GM18520 (cell line): ENCODE data around the gene SUN5.
"Not testable (repeated sequence)": the region's sequence is repeated elsewhere in the genome, so short reads cannot be mapped to it uniquely, and the experiment has no call there.

Experiments used
- ATAC-seq: cut with Tn5 transposase; IDR thresholded peaks from one replicate; pipeline ENCODE4 v1.9.1; 2021; ENCODE audit not compliant: unreplicated experiment

SUN5 gene

DNA sequence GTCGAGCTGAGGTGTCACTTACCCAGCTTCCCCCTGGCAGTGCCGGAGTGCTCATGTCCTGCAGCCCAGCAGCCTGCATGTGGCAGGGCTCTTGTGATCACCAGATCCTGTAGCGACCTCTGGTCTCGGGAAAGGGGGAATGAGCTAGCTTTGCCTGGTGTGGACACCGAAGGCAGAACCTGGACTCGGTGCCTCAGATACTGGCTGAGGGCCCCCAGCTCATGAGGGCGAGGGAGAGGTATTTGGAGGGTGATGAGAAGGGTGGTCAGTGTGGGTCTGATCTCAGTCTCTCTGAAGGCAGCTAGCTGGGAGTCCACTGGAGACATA, 26.3 kb downstream of the SUN5 start:
- ATAC-seq: no peak

DNA sequence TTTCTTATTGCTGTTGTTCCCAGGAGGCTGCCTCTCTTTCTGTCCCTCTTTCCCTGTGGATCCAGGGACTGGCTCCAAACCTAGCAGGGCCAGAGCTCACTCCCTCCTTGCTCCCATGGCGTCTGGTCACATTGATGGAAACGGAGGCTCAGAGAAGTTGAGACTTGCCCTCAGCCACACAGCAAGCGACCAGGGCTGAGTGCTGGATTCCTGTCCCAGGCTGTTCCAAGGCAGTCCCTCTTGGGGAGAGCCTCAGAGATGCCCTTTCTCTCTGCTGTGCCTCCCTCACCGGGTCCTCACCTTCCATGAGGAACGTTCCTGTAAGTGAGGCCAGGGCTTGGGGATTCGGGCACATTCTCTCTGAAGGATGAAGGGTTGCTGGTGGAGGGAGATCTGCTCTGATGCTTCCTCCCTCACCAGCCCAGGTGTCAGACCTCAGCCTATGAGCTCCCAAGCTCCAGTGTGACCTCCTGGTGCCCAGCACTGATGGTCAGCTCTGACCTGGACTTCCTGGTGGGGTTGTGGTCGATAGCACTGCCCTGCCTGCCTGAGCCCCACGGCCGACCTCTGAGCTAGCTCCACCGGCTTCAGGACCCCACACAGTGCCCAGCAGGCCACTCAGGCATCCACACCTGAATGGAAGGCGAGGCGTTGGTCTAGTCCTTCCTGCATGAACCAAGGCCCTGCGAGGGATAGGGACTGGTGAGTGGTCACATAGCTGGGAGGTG, 26.8 kb downstream of the SUN5 start:
- no peak for ATAC-seq

DNA sequence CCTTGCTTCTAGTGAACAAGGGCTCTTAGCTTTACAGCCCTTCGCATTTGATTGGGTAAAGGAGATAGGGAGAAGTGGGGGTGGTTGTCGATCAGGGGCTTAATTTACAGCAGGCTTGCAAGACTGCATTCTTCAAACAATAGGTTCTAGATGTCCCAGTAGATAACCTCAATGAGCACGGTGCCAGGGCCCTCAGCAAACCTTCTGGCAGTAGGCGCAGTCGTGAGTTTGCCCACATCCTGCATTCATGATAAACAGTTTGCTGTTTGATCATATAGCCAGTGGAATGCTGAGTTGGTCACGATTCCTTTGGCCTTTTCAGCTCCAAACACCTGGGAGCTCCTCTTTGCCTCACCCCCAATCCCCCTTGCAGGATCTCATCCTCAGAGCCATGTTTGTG, 27.5 kb downstream of the SUN5 start:
- ATAC-seq: no peak

DNA sequence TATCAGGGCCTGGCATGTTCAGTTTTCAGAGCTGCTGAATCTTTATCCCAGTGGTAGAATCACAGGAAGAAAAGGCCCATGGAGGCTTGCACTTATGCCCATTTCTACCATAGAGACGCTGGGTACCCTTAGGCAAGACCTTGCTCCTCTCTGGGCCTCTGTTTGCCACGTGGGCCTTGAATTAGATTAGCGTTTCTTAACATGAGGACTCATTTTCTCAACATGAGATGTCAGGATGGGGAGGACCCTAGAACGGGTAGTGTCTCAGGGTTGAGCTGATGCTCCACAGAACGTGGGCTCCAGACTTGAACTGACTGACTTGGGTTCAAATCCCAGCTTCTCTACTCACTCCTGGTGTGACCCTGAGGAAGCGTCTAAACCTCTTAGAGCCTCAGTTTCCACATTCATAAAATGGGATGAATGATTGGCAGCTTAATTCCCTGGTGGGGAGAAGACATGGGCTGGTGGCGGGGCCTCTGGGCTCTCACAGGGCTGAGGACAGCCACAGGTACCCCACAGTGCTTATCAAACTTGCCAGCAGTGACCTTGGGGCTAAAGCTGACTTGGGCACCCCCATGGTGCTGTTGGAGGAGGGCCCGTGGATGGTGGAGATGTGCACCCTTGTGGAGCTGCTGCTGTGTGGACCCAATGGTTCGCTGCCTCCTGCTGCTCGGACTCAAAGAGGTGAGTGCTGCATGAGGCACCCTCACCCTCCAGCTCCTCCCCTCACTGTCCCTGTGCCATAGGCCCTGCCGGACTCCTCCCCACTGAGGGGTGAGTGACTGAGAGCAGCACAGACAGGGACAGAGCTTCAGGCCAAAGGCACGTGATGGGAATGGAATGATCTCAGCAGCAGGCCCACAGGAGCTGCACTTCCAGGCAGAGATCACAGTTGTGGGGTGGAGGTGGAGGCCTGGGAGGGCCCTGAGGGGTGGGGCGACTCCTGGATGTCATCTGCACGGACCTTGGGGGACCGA, 28.2 kb downstream of the SUN5 start:
- no peak for ATAC-seq

DNA sequence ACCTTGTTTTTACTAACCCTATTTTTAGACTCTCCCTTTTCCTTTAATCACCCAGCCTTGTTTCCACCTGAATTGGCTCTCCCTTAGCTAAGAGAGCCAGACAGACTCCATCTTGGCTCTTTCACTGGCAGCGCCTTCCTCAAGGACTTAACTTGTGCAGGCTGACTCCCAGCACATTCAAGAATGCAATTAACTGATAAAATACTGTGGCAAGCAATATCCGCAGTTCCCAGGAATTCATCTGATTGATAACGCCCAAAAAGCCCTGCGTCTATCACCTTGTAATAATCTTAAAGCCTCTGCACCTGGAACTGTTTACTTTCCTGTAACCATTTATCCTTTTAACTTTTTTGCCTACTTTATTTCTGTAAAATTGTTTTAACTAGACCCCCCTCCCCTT, 29.1 kb downstream of the SUN5 start:
- ATAC-seq: not testable (repeated sequence)

DNA sequence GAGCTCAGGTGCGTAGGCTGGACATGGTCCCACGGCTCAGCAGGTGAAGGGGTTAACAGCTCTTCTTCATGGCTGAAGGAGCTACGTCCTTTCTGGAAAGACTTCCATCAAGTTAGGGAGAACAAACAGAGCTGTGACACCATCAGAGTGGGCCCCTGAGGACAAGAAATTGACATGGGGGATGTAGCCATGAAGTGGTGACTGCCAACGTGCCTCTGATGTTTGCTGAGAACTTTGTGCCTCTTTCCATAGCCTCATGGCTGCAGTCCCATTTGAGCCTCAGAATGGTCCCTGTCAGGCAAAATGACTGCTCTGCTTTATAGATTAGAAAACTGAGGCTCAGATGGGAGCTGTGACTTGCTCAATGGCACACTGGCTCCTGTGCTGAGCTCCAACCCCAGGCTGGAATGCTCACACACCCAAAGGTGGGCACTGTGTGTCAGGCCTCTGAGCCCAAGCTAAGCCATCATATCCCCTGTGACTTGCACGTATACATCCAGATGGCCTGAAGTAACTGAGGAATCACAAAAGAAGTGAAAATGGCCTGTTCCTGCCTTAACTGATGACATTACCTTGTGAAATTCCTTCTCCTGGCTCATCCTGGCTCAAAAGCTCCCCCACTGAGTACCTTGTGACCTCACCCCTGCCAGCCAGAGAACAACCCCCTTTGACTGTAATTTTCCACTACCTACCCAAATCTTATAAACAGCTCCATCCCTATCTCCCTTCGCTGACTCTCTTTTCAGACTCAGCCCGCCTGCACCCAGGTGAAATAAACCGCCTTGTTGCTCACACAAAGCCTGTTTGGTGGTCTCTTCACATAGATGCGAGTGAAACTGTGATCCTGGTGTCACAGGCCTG, 29.8 kb downstream of the SUN5 start:
- not testable (repeated sequence) for ATAC-seq

DNA sequence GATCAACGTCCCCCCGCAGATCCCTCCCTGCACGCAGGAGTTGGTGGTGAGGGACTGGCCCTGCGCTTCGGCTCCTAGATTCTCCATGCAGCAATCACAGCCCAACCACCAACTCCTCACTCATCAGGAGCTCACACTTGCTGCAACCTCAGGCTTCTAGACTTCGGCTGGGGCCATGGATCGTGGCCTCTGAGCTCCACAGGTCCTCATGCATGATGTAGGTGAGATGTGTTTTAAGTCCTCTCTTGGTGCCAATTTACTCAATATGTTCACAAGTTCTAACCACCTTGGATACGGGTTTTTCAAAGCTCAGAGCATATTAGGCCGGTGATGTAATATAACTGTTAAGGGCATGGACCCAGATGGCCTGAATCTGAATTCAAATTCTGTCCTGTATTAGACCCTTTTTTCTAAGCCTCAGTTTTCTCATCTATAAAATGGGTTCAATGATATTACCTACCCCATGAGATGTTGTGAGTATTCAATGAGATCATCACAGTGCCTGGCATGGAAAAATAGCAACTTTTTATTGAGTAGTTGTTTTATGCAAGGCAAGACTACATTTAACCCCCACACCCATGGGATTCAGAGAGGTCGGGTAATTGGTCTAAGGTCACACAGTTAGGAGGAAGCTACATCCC, 31.0 kb downstream of the SUN5 start:
- ATAC-seq: no peak

DNA sequence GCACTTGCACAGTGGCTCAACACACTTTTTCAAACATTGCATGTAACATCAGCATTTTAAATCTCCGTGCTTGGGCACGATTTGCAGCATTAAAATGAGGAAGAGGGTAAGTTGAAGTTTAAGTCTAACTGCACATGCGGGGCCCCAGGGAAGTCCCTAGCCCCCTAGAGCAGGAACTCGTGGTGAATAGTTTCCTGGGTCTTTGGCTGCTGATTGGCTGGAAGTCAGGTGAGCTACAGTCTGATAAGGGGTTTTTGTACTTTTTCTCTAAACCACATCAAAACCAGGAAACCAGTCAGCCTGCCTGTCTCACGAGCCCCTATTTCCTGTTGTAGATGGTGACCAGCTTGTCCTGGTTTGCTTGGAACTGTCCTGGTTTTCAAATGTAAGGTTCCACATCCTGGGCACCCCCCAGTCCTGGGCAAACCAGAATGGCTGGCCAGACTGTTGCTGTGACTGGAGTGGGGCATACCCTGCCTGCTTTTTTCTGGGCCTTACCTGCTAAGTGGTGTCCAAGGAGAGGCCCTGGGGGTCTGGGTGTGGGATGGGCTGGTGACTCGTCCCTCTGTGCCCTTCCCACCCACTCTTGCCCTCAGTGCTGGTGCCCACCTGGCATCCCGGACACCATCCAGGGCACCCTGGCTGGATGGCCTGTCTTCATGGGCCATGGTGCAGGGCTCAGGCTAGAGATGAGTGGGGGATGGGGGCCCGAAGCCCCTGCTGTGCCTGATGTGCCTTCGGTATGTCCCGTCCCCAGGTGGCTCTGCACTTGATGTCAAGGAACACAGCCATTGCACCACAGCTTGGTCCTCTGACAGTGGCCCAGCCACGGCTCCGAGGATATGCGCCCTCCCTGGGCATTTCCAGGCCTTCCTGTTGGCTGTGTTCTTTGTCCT, 31.8 kb downstream of the SUN5 start:
- no peak for ATAC-seq

DNA sequence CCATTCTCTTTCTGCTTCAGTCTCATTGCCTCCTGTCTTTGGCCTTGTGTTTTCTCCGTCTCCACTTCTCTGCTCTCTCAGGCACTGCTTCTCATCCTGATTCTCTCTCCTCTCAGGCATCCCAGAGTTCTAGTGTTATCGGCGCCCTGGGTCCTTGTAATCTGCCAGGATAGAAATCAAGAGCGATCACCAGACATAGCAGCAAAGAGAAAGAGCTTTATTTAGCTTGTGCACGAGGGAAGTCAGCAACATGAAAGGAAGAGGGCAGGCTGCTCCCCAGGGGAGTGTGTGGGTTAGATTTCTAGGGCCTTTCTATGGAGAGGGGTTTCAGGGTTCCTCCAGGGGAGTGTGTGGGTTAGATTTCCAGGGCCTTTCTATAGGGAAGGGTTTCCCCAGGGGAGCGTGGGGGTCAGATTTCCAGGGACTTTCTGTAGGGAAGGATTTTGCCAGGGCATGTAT, 32.5 kb downstream of the SUN5 start:
- no peak for ATAC-seq

DNA sequence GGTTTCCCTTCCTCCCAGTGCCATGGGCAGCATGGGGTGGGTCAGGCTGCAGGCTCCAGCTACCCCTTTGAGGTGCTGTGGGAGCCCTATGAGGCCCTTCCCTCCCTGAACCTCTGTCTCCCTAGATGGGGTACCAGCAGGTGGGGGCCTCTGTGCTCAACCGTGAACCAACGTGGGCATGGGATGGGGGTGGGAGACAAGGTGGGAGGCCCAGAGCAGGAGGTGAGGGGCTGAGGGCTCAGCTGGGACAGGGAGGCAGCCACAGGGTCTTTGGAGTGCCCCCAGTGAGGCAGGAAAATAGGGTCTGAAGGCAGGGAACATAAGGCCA, 33.3 kb downstream of the SUN5 start:
- no peak for ATAC-seq

DNA sequence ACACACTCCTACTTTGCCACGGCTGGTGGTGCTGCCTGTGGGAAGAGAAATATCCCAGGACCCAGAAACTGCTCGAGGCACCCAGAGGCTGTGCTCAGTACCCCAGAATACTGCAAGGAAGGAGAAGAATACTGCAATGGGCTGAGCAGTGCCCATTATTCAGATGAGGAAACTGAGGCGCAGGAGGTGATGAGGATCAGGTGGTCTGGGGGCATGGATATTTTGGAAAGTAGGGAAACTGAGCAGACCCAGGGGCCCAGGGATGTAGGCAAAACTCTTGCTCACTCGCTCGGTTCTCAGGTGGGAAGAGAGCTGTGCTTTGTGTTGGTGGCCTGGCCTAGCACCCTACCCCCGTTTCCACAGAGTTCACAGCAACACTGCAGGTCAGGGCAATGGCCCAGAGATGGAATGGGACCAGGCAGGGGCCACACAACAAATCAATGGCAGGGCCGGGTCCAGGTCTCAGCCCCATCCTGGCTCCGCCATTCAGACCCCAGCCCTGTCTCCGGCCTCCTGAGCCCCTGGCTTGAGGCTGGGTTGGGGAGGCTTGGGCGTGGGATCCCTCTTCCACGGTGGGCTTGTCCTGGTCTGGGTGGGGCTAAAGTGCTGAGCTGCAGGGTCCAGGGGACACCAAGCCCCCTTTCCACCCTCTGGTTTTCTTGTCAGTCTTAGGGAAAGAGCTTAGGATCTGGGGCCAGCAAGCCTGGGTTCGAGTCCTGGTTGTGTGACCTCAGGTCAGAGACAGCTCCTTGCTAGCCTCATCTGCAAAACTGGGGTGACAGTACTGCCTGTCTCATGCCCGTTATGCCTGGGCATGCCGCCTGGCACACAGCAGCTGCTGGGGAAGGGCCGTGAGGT, 33.9 kb downstream of the SUN5 start:
- ATAC-seq: no peak

DNA sequence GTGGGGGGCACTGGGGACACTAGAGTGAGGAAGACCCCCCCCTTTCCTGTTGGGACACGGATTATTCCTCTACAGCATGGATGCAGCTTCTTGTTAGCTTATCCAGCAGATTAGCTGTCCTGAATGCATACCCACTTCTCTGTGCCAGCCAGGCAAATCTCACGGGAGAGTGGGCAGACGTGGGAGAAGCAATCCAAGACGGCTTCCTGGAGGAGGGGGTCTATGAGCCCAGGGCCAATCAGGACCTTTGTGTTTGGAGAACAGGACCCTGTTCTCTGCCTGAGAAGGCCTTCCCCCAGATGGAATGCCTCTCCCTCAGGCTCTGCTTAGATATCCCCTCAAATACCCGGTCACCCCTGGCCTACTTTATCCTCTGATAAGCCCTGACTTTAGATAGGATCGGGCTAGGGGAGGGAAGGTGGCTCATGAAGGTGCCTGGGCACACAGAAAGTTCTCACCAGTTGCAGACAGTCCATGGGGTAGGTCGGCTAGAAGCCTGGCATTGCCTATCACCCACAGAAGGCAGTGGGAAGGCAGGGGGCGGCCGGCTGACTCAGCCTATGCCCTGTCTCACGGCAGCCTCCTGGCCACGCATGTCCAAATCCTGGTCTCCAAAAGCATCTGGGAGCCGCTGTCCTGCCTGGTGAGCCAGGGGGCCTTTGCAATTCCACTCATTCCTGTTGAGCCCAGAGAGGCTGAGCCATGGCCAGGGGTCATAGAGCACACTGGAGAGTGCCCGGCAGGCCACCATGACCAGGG, 34.7 kb downstream of the SUN5 start:
- ATAC-seq: no peak

DNA sequence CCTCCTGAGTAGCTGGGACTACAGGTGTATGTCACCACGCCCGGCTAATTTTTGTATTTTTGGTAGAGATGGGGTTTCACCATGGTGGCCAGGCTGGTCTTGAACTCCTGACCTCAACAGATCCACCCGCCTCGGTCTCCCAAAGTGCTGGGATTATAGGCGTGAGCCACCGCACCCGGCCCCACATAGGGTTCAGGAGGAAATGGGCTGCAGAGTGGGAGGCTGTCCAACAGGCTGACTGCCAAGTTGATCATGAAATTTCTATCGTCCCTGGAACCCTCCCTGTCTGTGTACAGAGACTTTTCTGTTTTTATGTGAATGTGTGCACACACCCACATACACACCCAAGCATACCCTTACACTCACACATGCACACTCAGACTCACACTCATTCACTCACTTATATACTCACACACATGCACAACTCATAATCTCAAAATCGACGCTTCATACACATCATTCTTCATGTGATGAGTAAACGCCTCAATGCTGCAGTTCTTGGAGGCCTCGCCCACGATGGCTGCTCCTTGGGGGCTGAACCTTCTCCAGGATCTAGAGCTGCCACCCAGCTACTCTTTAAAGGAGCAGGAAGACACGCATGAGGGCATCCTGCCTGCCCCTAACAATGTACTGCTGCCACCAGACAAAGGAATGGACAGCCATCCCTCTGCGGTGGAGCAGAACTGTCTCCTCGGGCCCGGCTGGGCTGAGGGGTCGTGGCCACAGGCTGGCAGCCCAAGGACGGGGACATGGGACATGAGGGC, 35.6 kb downstream of the SUN5 start:
- ATAC-seq: no peak

DNA sequence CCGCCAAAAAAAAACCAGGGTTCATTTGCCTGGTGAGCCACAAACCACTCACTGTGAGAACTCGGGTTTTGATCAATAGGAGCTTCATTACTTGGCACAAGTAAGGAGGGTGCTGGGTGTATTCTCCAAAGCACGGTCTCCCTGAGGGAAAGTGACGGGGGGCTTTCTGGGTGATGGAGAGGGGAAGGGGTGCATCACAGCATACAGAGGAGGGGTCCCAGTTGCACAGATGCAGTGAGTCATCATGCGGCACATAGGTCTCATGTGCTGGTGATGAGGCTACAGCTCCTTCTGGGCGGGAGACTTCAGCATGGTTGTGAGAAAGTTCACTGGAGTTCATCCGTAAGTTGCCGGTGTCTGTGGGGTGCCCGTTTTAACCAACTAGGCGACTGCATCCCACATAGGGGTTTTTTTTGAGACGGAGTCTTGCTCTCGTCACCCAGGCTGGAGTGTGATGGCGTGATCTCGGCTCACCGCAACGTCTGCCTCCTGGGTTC, 36.2 kb downstream of the SUN5 start:
- ATAC-seq: no peak

DNA sequence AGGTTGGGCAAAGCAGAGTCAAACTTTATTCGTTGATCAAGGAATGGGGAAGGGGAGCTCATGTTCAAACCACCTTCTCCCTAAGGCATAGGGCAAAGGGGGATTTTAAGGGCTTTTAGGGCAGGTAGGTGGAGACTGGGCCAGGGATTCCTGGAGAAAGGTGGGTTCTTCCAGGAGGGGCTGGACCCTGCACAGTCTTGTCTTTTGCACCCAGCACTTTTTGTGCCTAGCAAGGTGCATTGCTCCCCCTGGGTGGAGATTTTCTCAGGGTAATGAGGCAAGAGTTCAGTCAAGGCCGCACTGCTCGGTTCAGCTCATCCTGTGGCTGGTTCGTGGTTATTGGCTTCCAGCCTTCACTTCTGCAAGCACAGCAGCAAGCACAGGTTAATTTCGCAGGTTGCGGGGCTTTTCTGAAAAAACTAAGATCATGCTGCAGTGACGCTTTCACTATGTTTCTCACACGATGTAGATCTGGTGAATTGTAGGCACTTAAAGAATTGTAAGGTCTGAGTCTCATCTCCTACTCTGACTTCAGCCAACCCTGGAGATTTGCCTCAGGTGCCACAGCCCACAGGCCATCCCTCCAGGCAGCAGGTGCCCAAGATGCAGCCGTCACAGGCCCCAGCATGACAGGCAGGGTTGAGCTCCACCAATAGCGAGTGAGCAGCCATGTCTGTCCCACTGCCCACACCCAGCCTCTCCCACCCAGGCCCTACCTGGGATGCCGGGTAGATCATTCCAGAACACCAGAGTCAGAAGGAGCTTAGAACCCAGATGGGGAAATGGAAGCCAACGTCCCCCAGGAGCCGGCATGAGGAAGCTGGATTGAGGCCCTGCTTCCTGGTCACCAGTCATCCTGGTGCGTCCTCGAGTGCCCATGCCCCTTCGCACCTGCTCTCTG, 37.1 kb downstream of the SUN5 start:
- ATAC-seq: no peak

DNA sequence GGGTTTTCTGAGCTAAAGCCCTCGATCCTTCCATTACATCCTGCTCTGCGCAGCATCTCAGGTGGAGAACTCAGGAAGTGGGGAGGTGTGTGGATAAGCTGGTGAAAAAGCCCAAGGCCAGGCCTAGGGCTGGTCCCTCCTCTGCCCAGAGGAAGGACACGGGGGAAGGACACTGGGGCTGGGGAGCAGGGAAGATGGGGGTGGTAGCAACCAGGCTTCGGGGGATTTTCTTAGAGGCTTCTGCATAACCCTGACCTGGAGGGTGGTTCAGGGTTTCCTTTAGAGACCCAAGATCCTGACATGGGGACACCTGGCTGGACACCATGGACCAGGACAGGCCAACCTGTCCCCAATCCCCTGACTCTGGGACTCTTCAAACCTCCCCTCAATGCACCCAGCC, 37.9 kb downstream of the SUN5 start:
- no peak for ATAC-seq
